ENCODE data around the gene RAMAC.

GRCh38 chr15:82979726-82980125, 6.3 kb upstream of the RAMAC start:
- TF ChIP-seq CTCF (IDR thresholded peaks at IDR 0.05): no peak
- TF ChIP-seq POLR2A (IDR thresholded peaks at IDR 0.05): no peak
